Fibroblast of peridontal ligament (primary cell): ENCODE results near the gene MPND.
"Not testable (repeated sequence)": the region's sequence is repeated elsewhere in the genome, so short reads cannot be mapped to it uniquely, and the experiment has no call there.

Experiments
- DNase-seq: peaks from one replicate; pipeline ENCODE4 v3.0.0-alpha.2; 2010; ENCODE audit errors: extremely low read depth

MPND gene

GRCh38 chr19:4320419-4320818 lies 22.9 kb upstream of the MPND start:
- no peak for DNase-seq

DNA sequence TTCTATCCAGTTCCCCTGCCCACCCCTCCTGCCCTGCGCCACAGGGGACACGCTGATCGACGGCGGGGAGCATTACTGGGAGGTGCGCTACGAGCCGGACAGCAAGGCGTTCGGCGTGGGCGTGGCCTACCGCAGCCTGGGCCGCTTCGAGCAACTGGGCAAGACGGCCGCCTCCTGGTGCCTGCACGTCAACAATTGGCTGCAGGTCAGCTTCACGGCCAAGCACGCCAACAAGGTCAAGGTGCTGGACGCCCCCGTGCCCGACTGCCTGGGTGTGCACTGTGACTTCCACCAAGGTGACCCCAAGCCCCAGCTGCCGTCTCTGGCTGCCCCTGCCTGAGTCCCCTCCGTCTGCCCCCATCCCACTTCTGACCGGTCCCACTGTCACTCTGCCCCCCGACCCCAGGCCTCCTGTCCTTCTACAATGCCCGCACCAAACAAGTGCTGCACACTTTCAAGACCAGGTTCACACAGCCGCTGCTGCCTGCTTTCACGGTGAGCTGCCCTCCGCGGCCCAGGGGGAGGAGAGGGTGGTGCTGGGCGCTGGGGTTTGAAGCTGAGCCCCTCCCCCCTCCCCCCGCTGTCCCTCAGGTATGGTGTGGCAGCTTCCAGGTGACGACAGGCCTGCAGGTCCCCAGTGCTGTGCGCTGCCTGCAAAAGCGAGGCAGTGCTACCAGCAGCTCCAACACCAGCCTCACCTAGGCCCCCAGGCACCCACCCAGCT lies 20.3 kb upstream of the MPND start:
- DNase-seq: no peak

GRCh38 chr19:4323692-4324091 lies 19.7 kb upstream of the MPND start:
- no peak for DNase-seq

GRCh38 chr19:4324228-4324627 lies 19.1 kb upstream of the MPND start:
- DNase-seq: no peak

GRCh38 chr19:4326215-4326836 lies 17.0 kb upstream of the MPND start:
- no peak for DNase-seq

GRCh38 chr19:4326837-4327251 lies 16.5 kb upstream of the MPND start:
- no peak for DNase-seq

GRCh38 chr19:4327252-4327876 lies 16.0 kb upstream of the MPND start:
- no peak for DNase-seq

- no peak for DNase-seq
Observed at GRCh38 chr19:4327877-4328242, 15.5 kb upstream of the MPND start.

DNA sequence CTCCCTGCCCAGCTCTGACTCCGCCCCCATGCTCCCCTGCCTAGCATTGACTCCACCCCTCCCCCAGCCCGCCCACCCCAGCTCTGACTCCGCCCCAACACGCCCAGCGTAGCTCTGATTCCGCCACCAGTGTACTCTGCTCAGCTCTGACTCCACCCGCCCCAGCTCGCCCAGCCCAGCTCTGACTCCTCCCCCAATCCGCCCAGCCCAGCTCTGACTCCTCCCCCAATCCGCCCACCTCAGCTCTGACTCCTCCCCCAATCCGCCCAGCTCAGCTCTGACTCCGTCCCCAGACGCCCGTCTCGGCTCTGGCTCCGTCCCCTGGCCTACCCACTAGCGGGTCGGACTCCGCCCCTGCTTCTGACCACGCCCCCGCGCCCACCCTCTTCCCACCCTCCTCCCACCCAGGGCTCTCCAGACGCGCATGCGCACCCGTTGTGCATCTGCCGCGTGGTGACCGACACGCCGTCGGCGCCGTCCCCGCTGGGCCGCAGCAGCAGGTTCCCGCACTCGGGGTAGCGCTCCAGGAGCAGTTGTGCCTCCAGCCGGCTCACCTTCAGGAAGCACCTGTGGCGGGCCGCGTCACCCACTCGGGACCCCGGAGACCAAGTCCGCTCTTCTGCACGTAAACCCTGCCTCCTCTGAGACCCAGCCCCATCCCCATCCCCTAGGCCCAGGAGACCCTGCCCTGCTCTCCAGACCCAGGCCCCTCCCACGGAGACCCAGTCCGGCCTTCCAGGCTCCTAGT lies 14.9 kb upstream of the MPND start:
- peak; percentile 80 for DNase-seq

GRCh38 chr19:4328991-4329681 lies 14.2 kb upstream of the MPND start:
- not testable (repeated sequence) for DNase-seq

GRCh38 chr19:4329858-4330257 lies 13.5 kb upstream of the MPND start:
- DNase-seq: no peak

DNA sequence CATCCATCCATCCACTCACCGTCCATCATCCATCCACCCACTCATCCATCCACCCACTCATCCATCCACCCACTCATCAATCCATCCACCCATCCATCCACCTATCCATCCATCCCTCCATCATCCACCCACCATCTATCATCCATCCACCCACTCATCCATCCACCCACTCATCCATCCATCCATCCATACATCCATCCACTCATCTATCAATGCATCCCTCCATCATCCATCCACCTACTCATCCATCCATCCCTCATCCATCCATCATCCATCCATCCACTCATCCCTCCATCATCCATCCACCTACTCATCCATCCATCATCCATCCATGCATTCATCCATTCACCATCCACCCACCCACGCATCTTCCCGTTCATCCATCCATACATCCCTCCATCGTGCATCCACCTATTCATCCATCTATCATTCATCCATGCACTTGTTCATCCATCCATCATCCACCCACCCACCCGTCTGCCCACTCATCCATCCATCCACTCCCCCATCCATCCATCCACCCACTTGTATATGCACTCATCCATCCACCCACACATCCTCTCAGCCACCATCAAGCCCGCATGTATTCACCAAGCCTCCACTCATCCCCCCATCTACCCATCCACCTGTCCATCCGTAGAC lies 8.3 kb upstream of the MPND start:
- no peak for DNase-seq

DNA sequence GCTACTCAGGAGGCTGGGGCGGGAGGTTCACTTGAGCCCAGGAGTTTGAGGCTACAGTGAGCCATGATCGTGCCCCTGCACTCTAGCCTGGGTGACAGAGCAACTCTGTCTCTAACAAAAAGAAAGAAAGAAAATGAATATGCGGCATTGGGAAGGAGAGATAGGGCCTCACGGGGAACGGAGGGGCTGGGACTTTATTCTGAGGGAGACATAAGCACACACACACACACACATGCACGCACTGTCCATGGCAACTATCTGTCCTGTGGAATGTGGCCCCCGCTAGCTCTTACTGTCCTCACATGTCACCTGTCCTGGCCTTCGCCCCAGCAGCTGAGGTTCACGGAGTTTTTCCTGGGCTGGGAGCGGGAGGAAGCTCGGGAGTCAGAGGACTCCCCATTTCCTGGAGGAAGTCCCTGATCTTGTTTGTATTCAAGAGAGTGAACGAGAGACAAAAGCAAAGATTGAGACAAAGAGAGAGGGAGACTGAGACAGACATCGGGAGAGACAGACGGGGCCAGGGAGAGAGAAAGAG lies 5.4 kb upstream of the MPND start:
- DNase-seq: peak; percentile 24

GRCh38 chr19:4338441-4339355 lies 4.7 kb upstream of the MPND start, which contains the start of gene STAP2:
TSS of gene STAP2 (minus strand) at chr19:4338827. CDS start at chr19:4338753, 74 bp downstream.
- peak; percentile 8 for DNase-seq

DNA sequence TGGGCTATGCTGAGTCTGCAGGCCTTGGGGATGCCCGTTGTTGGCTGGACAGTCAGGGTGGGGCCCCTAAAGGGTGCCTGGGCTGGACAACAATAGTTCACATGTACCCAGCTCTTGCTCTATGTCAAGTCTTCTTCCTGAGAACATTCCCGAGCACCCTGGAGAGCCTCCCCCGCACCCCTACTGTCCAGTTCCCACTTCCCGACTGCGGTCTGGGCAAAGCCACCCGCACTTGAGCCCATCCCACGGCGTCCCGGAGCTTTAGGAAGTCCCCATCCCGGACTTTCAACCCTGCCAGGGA lies 1.1 kb upstream of the MPND start:
- DNase-seq: no peak

GRCh38 chr19:4342615-4343369 lies 570 bp upstream of the MPND start:
- peak; percentile 100 for DNase-seq

- no peak for DNase-seq
Observed at GRCh38 chr19:4345342-4346019, 2.1 kb downstream of the MPND start.

DNA sequence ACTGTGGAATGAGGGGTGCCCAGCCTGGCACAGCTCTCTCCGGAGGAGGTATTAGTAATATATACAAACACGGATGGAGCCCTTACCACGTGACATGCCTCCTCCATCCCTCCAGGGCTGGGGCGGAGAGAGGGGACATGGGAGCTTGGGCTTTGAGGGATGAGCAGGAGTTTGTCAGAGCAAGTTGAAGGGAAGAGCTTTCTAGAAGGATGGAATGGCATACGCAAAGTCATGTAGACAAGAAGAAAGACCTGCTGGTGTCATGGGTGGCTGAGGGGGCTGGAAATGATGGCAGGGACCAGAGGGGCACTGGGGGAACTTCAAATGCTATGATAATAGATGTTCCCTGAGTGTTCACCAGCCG lies 2.6 kb downstream of the MPND start:
- DNase-seq: no peak

DNA sequence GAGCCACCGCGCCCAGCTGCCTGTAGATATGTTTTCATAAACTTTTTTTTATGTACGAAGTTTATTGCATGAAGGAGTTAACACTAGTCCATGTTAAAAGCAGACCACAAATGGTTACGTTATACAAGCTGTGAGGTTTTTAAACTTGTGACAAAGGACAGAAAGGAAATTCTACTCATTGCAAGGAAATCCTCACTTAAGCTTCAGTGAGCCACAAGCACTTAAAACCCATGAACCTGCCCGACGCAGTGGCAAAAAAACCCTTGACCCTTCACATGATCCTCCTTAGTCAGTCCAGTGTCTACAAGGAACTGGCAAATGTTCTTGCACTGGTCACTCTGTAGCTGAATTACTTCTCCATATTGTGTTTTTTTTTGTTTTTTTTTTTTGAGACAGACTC lies 4.2 kb downstream of the MPND start:
- no peak for DNase-seq
